SK-N-SH treated with all-trans-retinoic acid at 6 μM for 48 hours (cell line): ENCODE data around the gene MRPL40.

ENCODE experiments used
- ARNTL ChIP-seq: fragments of 450-650 bp; formaldehyde crosslinking; IDR thresholded peaks from 2 replicates; pipeline ENCODE4 v1.5.0; 2020; ENCODE audit warnings: low read depth, mild to moderate bottlenecking, moderate library complexity, borderline replicate concordance
- BACH2 ChIP-seq: fragments of 250-450 bp; sonication (Bioruptor Pico); IDR thresholded peaks from 2 replicates; pipeline ENCODE4 v1.9.0; 2021; ENCODE audit warnings: mild to moderate bottlenecking, borderline replicate concordance
- CREB5 ChIP-seq: fragments of 250-450 bp; sonication (Bioruptor Pico); IDR thresholded peaks from 2 replicates; pipeline ENCODE4 v1.5.1; 2020; ENCODE audit warnings: low read depth, mild to moderate bottlenecking, moderate library complexity
- CSDC2 ChIP-seq: fragments of 250-450 bp; sonication (Bioruptor Pico); IDR thresholded peaks from 2 replicates; pipeline ENCODE4 v1.5.0; 2020; ENCODE audit warnings: mild to moderate bottlenecking, moderate library complexity
- ESRRG ChIP-seq: fragments of 250-450 bp; sonication (Bioruptor Pico); IDR thresholded peaks from 2 replicates; pipeline ENCODE4 v1.6.1; 2021; ENCODE audit warnings: mild to moderate bottlenecking
- OSR1 ChIP-seq: fragments of 250-450 bp; sonication (Bioruptor Pico); IDR thresholded peaks from 2 replicates; pipeline ENCODE4 v1.8.0; 2022; ENCODE audit warnings: moderate library complexity, mild to moderate bottlenecking, inconsistent platforms
- ZC3H10 ChIP-seq: fragments of 250-450 bp; sonication (Bioruptor Pico); IDR thresholded peaks from 2 replicates; pipeline ENCODE4 v1.5.1; 2021; ENCODE audit warnings: mild to moderate bottlenecking, moderate library complexity
- ZFP30 ChIP-seq: fragments of 450-650 bp; formaldehyde crosslinking; IDR thresholded peaks from 2 replicates; pipeline ENCODE4 v1.5.0; 2022; ENCODE audit warnings: mild to moderate bottlenecking, moderate library complexity
- ZNF70 ChIP-seq: fragments of 450-650 bp; formaldehyde crosslinking; IDR thresholded peaks from 2 replicates; pipeline ENCODE4 v1.5.0; 2020; ENCODE audit warnings: mild to moderate bottlenecking, moderate library complexity
- ZNF8 ChIP-seq: fragments of 450-650 bp; formaldehyde crosslinking; IDR thresholded peaks from 2 replicates; pipeline ENCODE4 v1.5.0; 2020; ENCODE audit warnings: mild to moderate bottlenecking, moderate library complexity
- TF ChIP-seq, protein P1 (sequence below): fragments of 250-450 bp; sonication (Bioruptor Pico); IDR thresholded peaks from 2 replicates; pipeline ENCODE4 v1.8.0; 2020; ENCODE audit warnings: mild to moderate bottlenecking, moderate library complexity, borderline replicate concordance
- TF ChIP-seq, protein P2 (sequence below): fragments of 250-450 bp; sonication (Bioruptor Pico); IDR thresholded peaks from 2 replicates; pipeline ENCODE4 v1.5.1; 2021; ENCODE audit warnings: mild to moderate bottlenecking, moderate library complexity

GRCh38 chr22:19448739-19449421, 16.5 kb downstream of the MRPL40 start:
- TF ChIP-seq ZFP30 (CRISPR knock-in tag): no peak
- no peak for TF ChIP-seq ZC3H10
- no peak for TF ChIP-seq ESRRG
- no peak for TF ChIP-seq ARNTL (CRISPR knock-in tag)
- TF ChIP-seq CSDC2 (CRISPR knock-in tag): no peak
- no peak for TF ChIP-seq CREB5 (CRISPR knock-in tag)
- TF ChIP-seq BACH2 (CRISPR knock-in tag): no peak
- TF ChIP-seq ZNF70 (CRISPR knock-in tag): no peak
- TF ChIP-seq, protein P1, sequence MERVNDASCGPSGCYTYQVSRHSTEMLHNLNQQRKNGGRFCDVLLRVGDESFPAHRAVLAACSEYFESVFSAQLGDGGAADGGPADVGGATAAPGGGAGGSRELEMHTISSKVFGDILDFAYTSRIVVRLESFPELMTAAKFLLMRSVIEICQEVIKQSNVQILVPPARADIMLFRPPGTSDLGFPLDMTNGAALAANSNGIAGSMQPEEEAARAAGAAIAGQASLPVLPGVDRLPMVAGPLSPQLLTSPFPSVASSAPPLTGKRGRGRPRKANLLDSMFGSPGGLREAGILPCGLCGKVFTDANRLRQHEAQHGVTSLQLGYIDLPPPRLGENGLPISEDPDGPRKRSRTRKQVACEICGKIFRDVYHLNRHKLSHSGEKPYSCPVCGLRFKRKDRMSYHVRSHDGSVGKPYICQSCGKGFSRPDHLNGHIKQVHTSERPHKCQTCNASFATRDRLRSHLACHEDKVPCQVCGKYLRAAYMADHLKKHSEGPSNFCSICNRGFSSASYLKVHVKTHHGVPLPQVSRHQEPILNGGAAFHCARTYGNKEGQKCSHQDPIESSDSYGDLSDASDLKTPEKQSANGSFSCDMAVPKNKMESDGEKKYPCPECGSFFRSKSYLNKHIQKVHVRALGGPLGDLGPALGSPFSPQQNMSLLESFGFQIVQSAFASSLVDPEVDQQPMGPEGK: no peak
- TF ChIP-seq, protein P2, sequence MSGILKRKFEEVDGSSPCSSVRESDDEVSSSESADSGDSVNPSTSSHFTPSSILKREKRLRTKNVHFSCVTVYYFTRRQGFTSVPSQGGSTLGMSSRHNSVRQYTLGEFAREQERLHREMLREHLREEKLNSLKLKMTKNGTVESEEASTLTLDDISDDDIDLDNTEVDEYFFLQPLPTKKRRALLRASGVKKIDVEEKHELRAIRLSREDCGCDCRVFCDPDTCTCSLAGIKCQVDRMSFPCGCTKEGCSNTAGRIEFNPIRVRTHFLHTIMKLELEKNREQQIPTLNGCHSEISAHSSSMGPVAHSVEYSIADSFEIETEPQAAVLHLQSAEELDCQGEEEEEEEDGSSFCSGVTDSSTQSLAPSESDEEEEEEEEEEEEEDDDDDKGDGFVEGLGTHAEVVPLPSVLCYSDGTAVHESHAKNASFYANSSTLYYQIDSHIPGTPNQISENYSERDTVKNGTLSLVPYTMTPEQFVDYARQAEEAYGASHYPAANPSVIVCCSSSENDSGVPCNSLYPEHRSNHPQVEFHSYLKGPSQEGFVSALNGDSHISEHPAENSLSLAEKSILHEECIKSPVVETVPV: no peak
- TF ChIP-seq ZNF8: no peak
- no peak for TF ChIP-seq OSR1 (CRISPR knock-in tag)
